Uterus (tissue), 2 donors: Measurements from ENCODE around the gene CLDN18.

Experiments used
- POLR2A ChIP-seq, 2 donors: fragments of 450-650 bp; IDR thresholded peaks; one replicate each; pipeline ENCODE4 v1.6.1; 2016; ENCODE audit warnings: antibody characterized with exemption in 2 of 2, mild to moderate bottlenecking in 1 of 2, moderate library complexity in 1 of 2
- TF ChIP-seq, protein P1 (sequence below), 4 experiments: fragments of 200-600 bp in 2 of 4; fragments of 450-650 bp in 2 of 4; sonication (generic) in 2 of 4; IDR thresholded peaks; one replicate each; pipeline ENCODE4 v1.5.1; 2016 to 2019; ENCODE audit warnings: antibody characterized with exemption in 4 of 4, mild to moderate bottlenecking in 2 of 4, moderate library complexity in 1 of 4

DNA sequence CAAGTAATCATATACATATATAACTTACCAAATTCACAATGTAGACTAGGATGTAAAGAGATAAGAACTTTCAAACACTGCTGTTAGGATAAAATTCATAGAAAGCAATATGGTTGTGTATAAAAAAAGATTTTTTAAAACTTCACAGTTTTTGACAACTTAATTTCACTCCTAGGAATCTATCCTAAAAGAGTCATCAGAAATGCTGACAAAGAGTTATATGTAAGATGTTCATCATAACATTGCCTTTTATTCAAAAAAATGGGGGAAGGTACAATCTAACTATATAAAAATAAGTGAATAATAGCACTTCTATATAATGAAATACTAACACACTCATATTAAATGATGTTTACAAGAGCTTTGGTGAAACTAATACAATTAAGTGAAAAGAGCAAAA lies 4.3 kb upstream of the CLDN18 start:
- TF ChIP-seq, protein P1, sequence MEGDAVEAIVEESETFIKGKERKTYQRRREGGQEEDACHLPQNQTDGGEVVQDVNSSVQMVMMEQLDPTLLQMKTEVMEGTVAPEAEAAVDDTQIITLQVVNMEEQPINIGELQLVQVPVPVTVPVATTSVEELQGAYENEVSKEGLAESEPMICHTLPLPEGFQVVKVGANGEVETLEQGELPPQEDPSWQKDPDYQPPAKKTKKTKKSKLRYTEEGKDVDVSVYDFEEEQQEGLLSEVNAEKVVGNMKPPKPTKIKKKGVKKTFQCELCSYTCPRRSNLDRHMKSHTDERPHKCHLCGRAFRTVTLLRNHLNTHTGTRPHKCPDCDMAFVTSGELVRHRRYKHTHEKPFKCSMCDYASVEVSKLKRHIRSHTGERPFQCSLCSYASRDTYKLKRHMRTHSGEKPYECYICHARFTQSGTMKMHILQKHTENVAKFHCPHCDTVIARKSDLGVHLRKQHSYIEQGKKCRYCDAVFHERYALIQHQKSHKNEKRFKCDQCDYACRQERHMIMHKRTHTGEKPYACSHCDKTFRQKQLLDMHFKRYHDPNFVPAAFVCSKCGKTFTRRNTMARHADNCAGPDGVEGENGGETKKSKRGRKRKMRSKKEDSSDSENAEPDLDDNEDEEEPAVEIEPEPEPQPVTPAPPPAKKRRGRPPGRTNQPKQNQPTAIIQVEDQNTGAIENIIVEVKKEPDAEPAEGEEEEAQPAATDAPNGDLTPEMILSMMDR (IDR thresholded peaks at IDR 0.05), result no peak
- TF ChIP-seq POLR2A (IDR thresholded peaks at IDR 0.05), result no peak
